Measurements from ENCODE around the gene TMEM178B.
"Not testable (repeated sequence)": the region's sequence is repeated elsewhere in the genome, so short reads cannot be mapped to it uniquely, and the experiment has no call there.

- not testable (repeated sequence) for TF ChIP-seq CTCF, POLR2A (IDR thresholded peaks at IDR 0.05)
These were observed 41.1 kb upstream of the TMEM178B start for GRCh38 chr7:141032539-141033323.

All from lower leg skin (tissue), 3 donors.